H1 (cell line): ENCODE results near the gene MYH9. TPM values are rescaled to one million over a fixed set of nuclear protein-coding genes. Genes with fewer than 3 reads are reported as not detected.

Experiments
- CTCF ChIA-PET: fragments of 300-600 bp; sonication (Branson Sonifier 250); formaldehyde crosslinking; loops from one replicate; lab custom pipeline; 2021; ENCODE audit not compliant: partially characterized antibody; lab: Charles Lee
- POLR2A ChIA-PET: fragments of 300-600 bp; sonication (Branson Sonifier 250); formaldehyde crosslinking; loops from one replicate; lab custom pipeline; 2021; ENCODE audit warnings: inconsistent platforms; ENCODE audit not compliant: partially characterized antibody; lab: Charles Lee
- DNase-seq, 2 experiments: peaks; one replicate each; pipeline versions ENCODE4 v3.0.0 to v3.0.0-alpha.2; 2010 to 2022; ENCODE audit warnings: low spot score in 2 of 2, low read depth in 1 of 2, mixed read lengths in 1 of 2
- FAIRE-seq: peaks from 2 replicates; lab custom pipeline; 2011; peaks lifted over from hg19 to GRCh38; lab: Jason Lieb, UNC
- H2AFZ ChIP-seq: 2 replicates; pipeline ENCODE4 v1.8.1; 2012; ENCODE audit warnings: low read length, inconsistent platforms
- H2AK5ac ChIP-seq: 2 replicates; pipeline ENCODE4 v1.6.1; 2013; ENCODE audit warnings: low read depth, low read length
- H2BK120ac ChIP-seq: replicated peaks from 2 replicates; pipeline ENCODE3; 2013; ENCODE audit warnings: low read depth, low read length, inconsistent platforms
- H2BK12ac ChIP-seq: 2 replicates; pipeline ENCODE4 v1.6.1; 2013; ENCODE audit warnings: low read depth, low read length
- H2BK15ac ChIP-seq: 2 replicates; pipeline ENCODE4 v1.6.1; 2013; ENCODE audit warnings: low read length
- H2BK20ac ChIP-seq: 2 replicates; pipeline ENCODE4 v1.6.1; 2013; ENCODE audit warnings: low read length
- H2BK5ac ChIP-seq: 2 replicates; pipeline ENCODE4 v1.6.1; 2013; ENCODE audit warnings: low read depth, low read length
- H3K14ac ChIP-seq: 2 replicates; pipeline ENCODE4 v1.6.1; 2013; ENCODE audit warnings: inconsistent platforms; ENCODE audit not compliant: insufficient read length
- H3K18ac ChIP-seq: 2 replicates; pipeline ENCODE4 v1.6.1; 2013; ENCODE audit warnings: low read length; ENCODE audit errors: extremely low read depth
- H3K23ac ChIP-seq: 2 replicates; pipeline ENCODE4 v1.6.1; 2013; ENCODE audit warnings: inconsistent platforms; ENCODE audit not compliant: insufficient read length
- H3K23me2 ChIP-seq: 2 replicates; pipeline ENCODE4 v1.6.1; 2013; ENCODE audit warnings: low read depth, low read length
- H3K27ac ChIP-seq: 2 replicates; pipeline ENCODE4 v1.6.1; 2011; ENCODE audit warnings: low read depth, low read length, inconsistent platforms
- H3K27me3 ChIP-seq, 4 experiments: replicated peaks in 1 of 4; 1 replicate in 1 of 4; 2 replicates in 3 of 4; pipeline versions ENCODE4 v1.6.1 to v1.8.1; 2011 to 2013; ENCODE audit warnings: low read length in 3 of 4, mild to moderate bottlenecking in 3 of 4, inconsistent platforms in 2 of 4, mixed read lengths in 2 of 4, moderate library complexity in 1 of 4; ENCODE audit not compliant: control insufficient read depth in 3 of 4, insufficient read depth in 3 of 4; ENCODE audit errors: extremely low read depth in 1 of 4
- H3K36me3 ChIP-seq, 4 experiments: 2 replicates each; pipeline versions ENCODE4 v1.6.1 to v1.8.1; 2011 to 2013; ENCODE audit warnings: mild to moderate bottlenecking in 4 of 4, low read length in 3 of 4, moderate library complexity in 2 of 4, control low read depth in 1 of 4, inconsistent platforms in 1 of 4; ENCODE audit not compliant: insufficient read depth in 4 of 4, control insufficient read depth in 2 of 4
- H3K4ac ChIP-seq: replicated peaks from 2 replicates; pipeline ENCODE3; 2013; ENCODE audit warnings: low read length, low read depth, mixed read lengths, inconsistent platforms; ENCODE audit not compliant: insufficient read length
- H3K4me1 ChIP-seq, 4 experiments: replicated peaks in 1 of 4; 1 replicate in 1 of 4; 2 replicates in 3 of 4; pipeline versions ENCODE4 v1.6.1 to v1.8.1; 2011 to 2013; ENCODE audit warnings: low read length in 3 of 4, inconsistent platforms in 2 of 4, mixed read lengths in 1 of 4; ENCODE audit not compliant: insufficient read depth in 4 of 4, control insufficient read depth in 3 of 4
- H3K4me2 ChIP-seq, 2 experiments: 2 replicates each; pipeline versions ENCODE4 v1.6.1 to v1.8.1; 2011 to 2013; ENCODE audit warnings: low read depth in 2 of 2, low read length in 2 of 2, control low read depth in 1 of 2, inconsistent platforms in 1 of 2, mild to moderate bottlenecking in 1 of 2; ENCODE audit not compliant: insufficient read depth in 1 of 2
- H3K4me3 ChIP-seq, 4 experiments: fragments of 200-600, 300-600 bp in 1 of 4; sonication (generic), shearing (Covaris generic), sonication (Bioruptor Twin) in 1 of 4; 2 replicates each; pipeline versions ENCODE4 v1.5.1 to v1.8.1; 2011 to 2016; ENCODE audit warnings: low read length in 4 of 4, low read depth in 3 of 4, control low read depth in 2 of 4, inconsistent platforms in 2 of 4, mild to moderate bottlenecking in 2 of 4, mixed read lengths in 1 of 4, moderate library complexity in 1 of 4; ENCODE audit not compliant: insufficient read depth in 2 of 4; ENCODE audit errors: extremely low read depth in 1 of 4
- H3K56ac ChIP-seq: replicated peaks from 2 replicates; pipeline ENCODE3; 2013; ENCODE audit warnings: low read depth, mild to moderate bottlenecking, mixed read lengths, low read length, inconsistent platforms; ENCODE audit not compliant: insufficient read length
- H3K79me1 ChIP-seq: 2 replicates; pipeline ENCODE4 v1.6.1; 2013; ENCODE audit warnings: low read depth, low read length, control low read depth
- H3K79me2 ChIP-seq, 2 experiments: 2 replicates each; pipeline versions ENCODE4 v1.6.1 to v1.8.1; 2012 to 2013; ENCODE audit warnings: low read length in 2 of 2, mild to moderate bottlenecking in 2 of 2, inconsistent platforms in 1 of 2; ENCODE audit not compliant: insufficient read depth in 2 of 2, control insufficient read depth in 1 of 2
- H3K9ac ChIP-seq, 4 experiments: replicated peaks in 1 of 4; 1 replicate in 1 of 4; 2 replicates in 3 of 4; pipeline versions ENCODE4 v1.6.1 to v1.8.1; 2011 to 2013; ENCODE audit warnings: low read depth in 3 of 4, low read length in 3 of 4, control low read depth in 2 of 4, mild to moderate bottlenecking in 2 of 4, moderate library complexity in 2 of 4, inconsistent platforms in 1 of 4; ENCODE audit errors: extremely low read depth in 1 of 4
- H3K9me3 ChIP-seq, 2 experiments: 2 replicates each; pipeline versions ENCODE4 v1.6.1 to v1.8.1; 2012 to 2013; ENCODE audit warnings: mild to moderate bottlenecking in 2 of 2, moderate library complexity in 2 of 2, control low read depth in 1 of 2, inconsistent platforms in 1 of 2, low read depth in 1 of 2, low read length in 1 of 2, mixed read lengths in 1 of 2; ENCODE audit not compliant: insufficient read depth in 2 of 2
- H4K20me1 ChIP-seq, 2 experiments: replicated peaks in 1 of 2; 2 replicates each; pipeline versions ENCODE3 to v1.8.1; 2011 to 2013; ENCODE audit warnings: inconsistent platforms in 2 of 2, low read length in 2 of 2, mild to moderate bottlenecking in 1 of 2; ENCODE audit not compliant: insufficient read depth in 2 of 2, control insufficient read depth in 1 of 2
- H4K5ac ChIP-seq: 2 replicates; pipeline ENCODE4 v1.6.1; 2013; ENCODE audit warnings: low read length, low read depth, mixed read lengths, inconsistent platforms; ENCODE audit not compliant: insufficient read length
- H4K8ac ChIP-seq: 2 replicates; pipeline ENCODE4 v1.8.0; 2013; ENCODE audit warnings: mild to moderate bottlenecking, moderate library complexity, low read length, inconsistent platforms; ENCODE audit not compliant: insufficient read depth; ENCODE audit errors: extremely low read depth
- H4K91ac ChIP-seq: replicated peaks from 2 replicates; pipeline ENCODE3; 2013; ENCODE audit warnings: low read length, mixed read lengths, inconsistent platforms; ENCODE audit not compliant: insufficient read length
- ATF2 ChIP-seq: IDR thresholded peaks from 2 replicates; pipeline ENCODE4 v1.6.1; 2012; ENCODE audit warnings: low read length, inconsistent platforms
- CBX8 ChIP-seq: fragments of 300-800, 300-1000 bp; sonication (generic); IDR thresholded peaks from 2 replicates; pipeline ENCODE4 v1.7.1; 2016; ENCODE audit warnings: low read depth, low read length, borderline replicate concordance
- CHD2 ChIP-seq: IDR thresholded peaks from 2 replicates; pipeline ENCODE4 v1.6.1; 2012; ENCODE audit warnings: low read length, improper control_type of control experiment
- GABPA ChIP-seq: IDR thresholded peaks from 2 replicates; pipeline ENCODE4 v1.6.1; 2011; ENCODE audit warnings: mild to moderate bottlenecking, low read length, moderate library complexity, borderline replicate concordance; ENCODE audit not compliant: insufficient read depth
- NANOG ChIP-seq: IDR thresholded peaks from 2 replicates; pipeline ENCODE4 v1.6.1; 2011; ENCODE audit warnings: low read length, low read depth, mild to moderate bottlenecking, inconsistent platforms; ENCODE audit not compliant: insufficient read depth, poor library complexity, severe bottlenecking
- POU5F1 ChIP-seq: IDR thresholded peaks from 2 replicates; pipeline ENCODE4 v1.6.1; 2011; ENCODE audit warnings: low read depth, mild to moderate bottlenecking, low read length, moderate library complexity
- SIN3A ChIP-seq, 2 experiments: IDR thresholded peaks in 1 of 2; conservative IDR thresholded peaks in 1 of 2; 2 replicates each; pipeline ENCODE4 v1.6.1; 2011 to 2012; ENCODE audit warnings: low read length in 2 of 2, improper control_type of control experiment in 1 of 2, low read depth in 1 of 2, mild to moderate bottlenecking in 1 of 2
- SIRT6 ChIP-seq: IDR thresholded peaks from one replicate; pipeline ENCODE4 v1.7.1; 2012; ENCODE audit warnings: low read length, inconsistent platforms
- TBP ChIP-seq: IDR thresholded peaks from 2 replicates; pipeline ENCODE4 v1.6.1; 2011; ENCODE audit warnings: low read depth, low read length, improper control_type of control experiment
- YY1 ChIP-seq: IDR thresholded peaks from 2 replicates; pipeline ENCODE4 v1.6.1; 2011; ENCODE audit warnings: low read depth, mild to moderate bottlenecking, low read length
- ZNF274 ChIP-seq: IDR thresholded peaks from 2 replicates; pipeline ENCODE4 v1.7.0; 2012; ENCODE audit warnings: low read length, borderline replicate concordance; ENCODE audit errors: extremely low read depth
- WGBS, 2 experiments: shearing (Covaris generic) in 1 of 2; methylation state at CpG; one replicate each; pipeline versions ENCODE4 v1.1.6 to v1.1.7; 2013 to 2015; ENCODE audit warnings: low lambda C conversion rate in 2 of 2, mixed read lengths in 2 of 2, inconsistent platforms in 1 of 2, low coverage in 1 of 2, missing lambda C conversion rate in 1 of 2; ENCODE audit not compliant: insufficient replicate concordance in 2 of 2, insufficient coverage in 1 of 2, insufficient read length in 1 of 2; ENCODE audit errors: extremely low coverage in 1 of 2, missing lambda C conversion rate in 1 of 2; 5-methylcytosine and 5-hydroxymethylcytosine counted together
- polyA plus RNA-seq, 7 experiments: library from polyadenylated mRNA; depleted of rRNA in 3 of 7; stranded (reverse) in 5 of 7; unstranded in 2 of 7; fragments of >200 nt in 5 of 7; fragments of 200-250 nt in 2 of 7; gene quantifications; 1 replicate in 5 of 7; 2 replicates in 1 of 7; 4 replicates in 1 of 7; pipeline versions ENCODE4 v1.2.1 to v1.2.3, GENCODE V29; 2011 to 2013; ENCODE audit warnings: missing spikeins in 2 of 7, mixed read lengths in 2 of 7
- total RNA-seq: library from RNA; stranded (reverse); fragmentation: NEBNext Ultra II Directional; extraction: Animal tissue kit (Norgen Biotek cat#: 25700); gene quantifications from 2 replicates; pipeline ENCODE4 v1.2.1, GENCODE V29; 2021
- TF ChIP-seq, protein P1 (sequence below): IDR thresholded peaks from 2 replicates; pipeline ENCODE4 v1.6.1; 2012; ENCODE audit warnings: inconsistent platforms

MYH9 gene
- total and polyA plus RNA-seq, 2 of the 8 experiments (the other 6 are each of a cell fraction or from before 2014, with no cell fraction given): 24.9 to 322 TPM

DNA sequence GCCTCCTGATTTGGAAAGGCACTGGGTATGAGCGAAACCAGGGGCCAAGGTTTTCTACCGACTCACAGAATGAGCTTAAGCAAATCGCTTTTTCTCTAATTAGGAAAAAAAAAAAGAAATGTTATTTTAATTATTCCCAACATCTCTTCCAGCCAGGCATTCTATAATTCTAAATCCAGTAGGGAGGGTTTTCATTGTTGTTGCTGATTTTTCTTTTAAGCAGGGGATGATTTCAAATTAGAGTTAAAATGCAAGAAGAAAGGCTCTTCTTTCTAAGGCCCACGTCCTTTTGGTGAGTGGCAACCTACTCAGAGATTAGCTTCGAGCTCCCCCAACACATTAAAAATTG, 8.9 kb downstream of the MYH9 start:
- Histone ChIP-seq H3K9ac (no peak overlapping the region), H3K4me1 (peaks cover 0 to 14% (median 5%) of the 10 kb centered on the region in 4 experiments; a peak in 6 of 7 replicates), H3K36me3 (no peaks in the 10 kb centered on the region), H2BK15ac (no peak overlapping the region), H4K91ac (no peak overlapping the region), H2BK5ac (no peak overlapping the region), H3K23me2 (no peaks in the 10 kb centered on the region), H3K9me3 (no peaks in the 10 kb centered on the region), H3K79me1 (peaks cover 14% of the 10 kb centered on the region), H2AK5ac (no peak overlapping the region), H3K23ac (no peak overlapping the region), H3K4me2 (no peak overlapping the region), H3K56ac (no peak overlapping the region), H3K79me2 (peaks cover 37 to 96% of the 10 kb centered on the region in 2 experiments), H4K20me1 (peaks cover 7 to 25% of the 10 kb centered on the region in 2 experiments), H2BK20ac (no peak overlapping the region), H2BK12ac (no peak overlapping the region), H3K18ac (no peak overlapping the region), H3K4ac (no peak overlapping the region), H4K5ac (no peak overlapping the region), H2BK120ac (no peak overlapping the region), H3K14ac (no peak overlapping the region), H4K8ac (no peak overlapping the region), H2AFZ (no peak overlapping the region), H3K27me3 (no peaks in the 10 kb centered on the region), H3K4me3 (no peak overlapping the region), H3K27ac (no peak overlapping the region)
- FAIRE-seq (no peak), DNase-seq (no peak)
- WGBS, 2 experiments: 90% methylated on average over 5 of the region's 5 CpGs; no CpG with 5 or more reads in 1 of the 2 experiments
- POLR2A ChIA-PET: interaction anchor here (0.7 to 19.2 kb wide), 8 partner anchors 9 to 151 kb away, joined by 3 to 263 read pairs (median 6); partner anchors contain the start of gene MYH9
- CTCF ChIA-PET: interaction anchor here (0.8 to 1.5 kb wide), 6 partner anchors 14 to 107 kb away, joined by 3 to 6 read pairs (median 4); no protein-coding TSS in a partner anchor
- TF ChIP-seq GABPA: no peak
- TF ChIP-seq CHD2: no peak
- TF ChIP-seq, protein P1, sequence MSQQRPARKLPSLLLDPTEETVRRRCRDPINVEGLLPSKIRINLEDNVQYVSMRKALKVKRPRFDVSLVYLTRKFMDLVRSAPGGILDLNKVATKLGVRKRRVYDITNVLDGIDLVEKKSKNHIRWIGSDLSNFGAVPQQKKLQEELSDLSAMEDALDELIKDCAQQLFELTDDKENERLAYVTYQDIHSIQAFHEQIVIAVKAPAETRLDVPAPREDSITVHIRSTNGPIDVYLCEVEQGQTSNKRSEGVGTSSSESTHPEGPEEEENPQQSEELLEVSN: no peak
- no peak for TF ChIP-seq YY1
- no peak for TF ChIP-seq ZNF274
- TF ChIP-seq ATF2: no peak
- no peak for TF ChIP-seq NANOG
- TF ChIP-seq CBX8: no peak
- TF ChIP-seq TBP: no peak
- TF ChIP-seq SIN3A (conservative IDR thresholded peaks at IDR 0.05 in 1 of 2, IDR thresholded peaks at IDR 0.05 in 1 of 2; ENCODE audit: low read depth in 1 of 2, low read length in 2 of 2): no peak
- no peak for TF ChIP-seq SIRT6
- no peak for TF ChIP-seq POU5F1
